Occipital lobe (tissue), 2 donors: ENCODE data around the gene PDZD7. TPM values are rescaled to one million over a fixed set of nuclear protein-coding genes. Genes with fewer than 3 reads are reported as not detected.
"Not testable (repeated sequence)": the region's sequence is repeated elsewhere in the genome, so short reads cannot be mapped to it uniquely, and the experiment has no call there.

Source experiments
- DNase-seq: peaks from one replicate; lab custom pipeline; 2025; lab: John Stamatoyannopoulos, UW
- total RNA-seq: library from RNA; depleted of rRNA; stranded (reverse); fragments of >200 nt; gene quantifications from one replicate; pipeline ENCODE4 v1.2.3, GENCODE V29; 2014

PDZD7 gene
- total RNA-seq, 1 donor from 2014 or later = 4.5 TPM

DNA sequence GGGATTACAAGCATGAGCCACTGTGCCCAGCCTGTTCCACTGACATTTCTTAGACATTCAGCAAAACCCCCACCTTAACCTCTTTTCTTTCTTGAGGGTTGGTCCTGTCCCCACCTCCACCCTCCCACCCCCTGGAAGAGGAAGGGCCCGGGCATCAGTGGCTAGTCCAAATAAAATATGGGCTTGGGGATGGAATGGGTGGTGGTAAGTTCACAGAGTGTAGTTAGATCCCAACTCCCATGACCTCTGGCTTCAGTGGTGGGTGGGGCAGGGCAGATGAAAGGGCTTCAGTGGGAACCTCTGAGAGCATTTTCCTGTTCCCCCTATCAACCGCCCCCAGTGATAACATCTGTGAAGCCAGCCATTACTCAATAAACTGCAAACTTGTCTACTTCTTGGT is 9.9 kb upstream of the PDZD7 start:
- no peak for DNase-seq

DNA sequence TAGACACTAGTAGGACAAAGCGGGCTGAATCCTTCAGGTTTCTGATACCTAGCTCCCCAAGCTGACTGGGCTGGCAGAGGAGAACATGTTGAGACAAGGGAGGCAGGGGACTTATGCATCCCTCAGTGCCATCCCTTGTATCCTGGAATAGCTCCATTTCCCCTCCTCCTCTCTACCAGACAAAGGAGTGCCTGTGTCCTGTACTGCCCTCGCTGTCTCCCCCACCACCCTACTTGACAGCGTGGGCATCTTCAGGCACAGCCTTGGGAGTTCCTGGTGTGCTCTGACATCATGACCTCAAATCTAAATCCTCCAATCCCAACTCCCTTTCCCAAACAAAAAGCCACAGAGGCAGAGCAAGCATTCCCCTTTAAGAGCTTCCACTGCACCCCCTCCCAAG is 9.1 kb upstream of the PDZD7 start:
- DNase-seq = no peak

GRCh38 chr10:101038484-101038883 is 7.6 kb upstream of the PDZD7 start:
- no peak for DNase-seq

DNA sequence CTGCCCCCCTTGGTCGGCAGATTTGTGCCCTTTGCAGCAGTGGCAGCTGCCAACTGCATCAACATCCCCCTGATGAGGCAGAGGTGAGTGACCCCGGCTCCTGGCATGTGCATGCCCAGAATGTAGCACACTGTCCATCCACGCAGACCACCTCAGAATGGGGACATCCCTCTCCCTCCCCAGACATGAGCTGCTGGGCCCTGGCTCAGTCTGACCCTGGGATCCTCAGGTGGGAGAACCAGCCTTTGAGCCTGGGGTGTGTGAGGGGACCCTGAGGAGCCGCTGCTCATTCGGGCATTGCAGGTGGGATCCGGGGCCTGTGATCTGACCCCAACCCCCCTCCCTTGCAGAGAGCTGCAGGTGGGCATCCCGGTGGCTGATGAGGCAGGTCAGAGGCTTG is 5.8 kb upstream of the PDZD7 start:
- no peak for DNase-seq

DNA sequence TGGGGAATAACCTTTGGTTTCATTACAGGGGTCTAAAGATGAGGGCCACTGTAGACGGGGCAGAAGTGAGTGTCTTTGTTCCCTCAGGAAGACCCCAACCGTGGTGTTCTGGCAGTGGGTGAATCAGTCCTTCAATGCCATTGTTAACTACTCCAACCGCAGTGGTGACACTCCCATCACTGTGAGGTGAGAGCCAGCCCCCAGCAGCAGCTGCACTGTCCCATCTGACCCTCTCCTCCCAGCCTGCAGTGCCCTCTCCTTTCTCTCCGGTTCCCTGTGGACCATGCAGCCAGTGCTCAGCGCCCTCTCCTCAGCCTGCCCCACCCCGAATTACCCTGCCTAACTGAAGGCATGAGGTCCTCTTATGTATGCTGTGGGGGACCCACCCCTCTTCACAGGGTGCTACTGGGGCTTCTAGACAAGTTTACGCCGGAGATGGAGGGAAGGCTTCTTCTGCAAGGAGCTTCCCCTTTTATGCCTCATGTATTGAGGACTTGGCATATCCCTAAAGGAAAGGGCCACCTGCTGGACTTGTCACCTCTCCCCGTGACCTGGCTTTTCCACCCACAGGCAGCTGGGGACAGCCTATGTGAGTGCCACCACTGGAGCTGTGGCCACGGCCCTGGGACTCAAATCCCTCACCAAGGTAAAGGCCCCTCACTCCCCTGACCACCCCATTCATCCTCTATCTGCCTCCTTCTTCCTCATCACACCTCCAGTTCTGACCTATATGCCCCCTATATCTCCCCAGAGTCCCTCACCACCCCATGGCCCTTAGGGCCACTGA is 5.2 kb upstream of the PDZD7 start:
- no peak for DNase-seq

GRCh38 chr10:101035314-101035713 is 4.4 kb upstream of the PDZD7 start:
- no peak for DNase-seq

- not testable (repeated sequence) for DNase-seq
These were observed 3.5 kb upstream of the PDZD7 start for GRCh38 chr10:101034404-101034803.

GRCh38 chr10:101033276-101033675 is 2.3 kb upstream of the PDZD7 start:
- DNase-seq = no peak

DNA sequence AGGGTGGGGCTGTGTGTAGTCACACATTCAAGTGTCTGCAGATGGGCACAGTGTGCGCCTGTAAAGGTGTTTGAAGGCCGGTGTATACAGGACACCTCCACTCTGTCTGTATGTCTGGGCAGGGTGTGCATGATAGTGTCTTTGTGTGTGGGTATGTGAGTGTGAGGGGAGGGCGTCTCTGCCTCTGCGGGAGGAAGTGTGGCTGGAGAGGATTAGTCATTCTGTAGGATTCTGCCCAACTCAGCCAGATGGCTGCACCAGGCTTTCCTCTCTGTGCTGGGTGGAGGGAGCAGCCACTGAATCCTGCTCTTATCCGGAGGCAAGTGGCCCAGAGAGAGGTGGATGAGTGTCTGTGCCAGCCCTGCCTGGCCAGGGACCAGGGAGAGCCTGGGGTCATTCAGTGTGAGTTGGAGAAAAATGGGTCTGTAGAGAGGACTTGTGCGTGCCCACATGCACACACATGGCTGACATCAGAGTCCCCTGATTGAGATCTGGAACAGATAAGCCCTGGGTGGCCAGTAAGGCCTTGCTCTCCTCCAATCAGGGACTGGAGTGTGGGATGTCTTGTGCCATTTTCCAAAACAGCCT is 1.8 kb upstream of the PDZD7 start:
- DNase-seq = peak; percentile 76

DNA sequence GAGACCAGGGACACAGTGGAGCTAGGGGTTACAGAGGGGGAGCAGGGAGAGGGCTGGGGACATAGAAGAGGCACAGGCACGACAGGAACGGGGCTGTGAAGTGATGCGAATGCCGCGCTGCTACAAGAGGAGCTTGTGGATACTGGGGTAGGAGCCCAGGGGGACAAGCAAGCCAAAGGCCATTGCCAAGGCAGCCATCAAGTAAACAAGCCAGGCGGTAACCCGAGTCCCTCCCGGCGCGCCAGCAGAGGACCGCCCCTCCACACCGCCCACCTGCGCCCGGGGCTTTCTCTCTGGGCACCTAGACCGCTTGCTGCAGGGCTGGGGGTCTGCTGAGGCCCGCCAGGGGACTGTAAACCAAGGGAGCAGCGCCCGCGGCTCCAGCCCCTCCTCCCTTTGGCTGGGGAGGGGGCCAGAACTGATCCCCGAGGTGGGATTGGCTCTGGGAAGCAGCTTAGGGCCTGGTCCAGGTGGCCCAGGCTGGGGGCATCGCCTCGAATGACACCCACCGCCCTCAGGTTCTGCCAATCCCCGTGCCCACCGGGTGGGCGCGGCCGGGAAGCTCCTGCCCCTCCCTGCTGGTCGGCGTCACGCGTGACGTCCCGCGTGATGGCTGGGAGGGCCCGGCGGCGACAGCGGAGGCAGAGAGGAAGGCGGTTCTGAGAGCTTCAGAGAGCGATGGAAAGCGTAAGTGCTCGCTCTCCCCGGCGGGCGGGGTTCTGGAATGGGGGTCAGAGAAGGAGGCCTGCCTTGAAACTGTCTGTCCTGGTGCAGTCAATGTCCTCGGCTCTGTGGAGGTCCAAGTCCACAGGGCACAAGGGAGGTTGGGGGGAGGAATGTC is 1.1 kb upstream of the PDZD7 start:
- peak; percentile 79 for DNase-seq

DNA sequence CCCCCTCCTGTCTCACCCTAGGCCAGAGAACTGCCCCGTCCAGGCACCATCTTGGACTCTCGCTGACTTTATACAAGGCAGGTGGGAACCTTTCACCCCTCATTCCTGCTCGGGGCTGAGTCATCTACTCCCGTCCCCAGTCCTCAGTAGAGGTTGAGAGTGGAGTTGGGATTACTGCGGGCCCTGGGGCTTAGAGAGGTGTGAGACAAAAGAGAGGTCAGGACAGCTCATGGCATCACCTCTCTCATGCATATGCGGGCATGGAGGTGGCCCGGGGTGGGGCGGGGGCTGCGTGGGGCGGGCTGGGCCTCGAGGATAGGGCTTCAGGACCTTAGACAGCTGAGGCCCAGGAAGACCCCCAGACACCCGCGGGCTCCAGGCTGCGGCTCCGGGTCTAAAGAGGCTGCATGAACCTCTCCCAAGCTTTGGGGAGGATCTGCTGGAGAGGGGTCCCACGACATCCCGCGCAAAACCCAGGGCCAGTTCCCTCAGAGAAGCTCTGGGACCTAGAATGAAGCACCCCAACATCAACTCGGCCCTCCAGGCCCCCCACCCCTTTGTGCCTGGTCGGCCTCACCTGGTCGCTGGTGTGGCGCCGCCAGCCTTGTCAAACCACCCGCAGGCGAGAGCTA is 317 bp downstream of the PDZD7 start:
- no peak for DNase-seq

DNA sequence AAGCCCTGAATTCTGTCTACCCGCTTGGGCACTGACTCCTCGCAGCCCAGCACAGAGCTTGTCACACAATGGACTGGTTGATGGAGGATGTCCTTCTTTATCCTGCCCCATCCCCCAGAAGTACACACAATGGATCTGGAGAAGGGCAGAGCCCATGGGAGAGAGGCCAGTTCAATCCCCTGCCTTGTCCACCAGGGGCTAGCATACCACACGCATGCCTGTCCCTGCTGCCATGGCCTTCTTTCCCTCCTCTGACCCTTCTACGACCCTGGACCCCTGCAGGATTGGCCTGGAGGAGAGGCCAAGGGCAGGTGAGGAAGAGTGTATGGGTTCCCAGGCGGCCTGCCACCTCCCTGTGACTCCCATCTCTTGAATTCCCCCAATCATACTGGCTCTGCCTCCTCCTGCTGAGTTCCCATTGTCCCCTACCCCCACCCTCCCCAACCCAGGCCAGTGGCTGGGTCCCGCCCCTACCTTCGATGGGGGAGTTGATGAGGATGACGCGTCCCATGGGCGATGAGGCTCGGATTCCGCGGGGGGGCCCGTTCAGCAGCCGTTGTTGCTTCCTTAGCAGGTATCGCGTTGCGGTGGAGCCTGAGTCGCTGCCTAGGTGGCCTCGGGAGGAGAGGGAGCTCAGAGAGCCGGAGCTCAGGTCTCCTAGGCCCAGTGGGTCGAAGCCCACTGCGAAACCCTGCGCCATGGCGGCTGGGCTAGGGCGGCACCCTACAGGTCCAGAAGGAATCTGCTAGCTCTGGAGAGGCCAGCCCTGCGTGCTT is 1.2 kb downstream of the PDZD7 start:
- no peak for DNase-seq

DNA sequence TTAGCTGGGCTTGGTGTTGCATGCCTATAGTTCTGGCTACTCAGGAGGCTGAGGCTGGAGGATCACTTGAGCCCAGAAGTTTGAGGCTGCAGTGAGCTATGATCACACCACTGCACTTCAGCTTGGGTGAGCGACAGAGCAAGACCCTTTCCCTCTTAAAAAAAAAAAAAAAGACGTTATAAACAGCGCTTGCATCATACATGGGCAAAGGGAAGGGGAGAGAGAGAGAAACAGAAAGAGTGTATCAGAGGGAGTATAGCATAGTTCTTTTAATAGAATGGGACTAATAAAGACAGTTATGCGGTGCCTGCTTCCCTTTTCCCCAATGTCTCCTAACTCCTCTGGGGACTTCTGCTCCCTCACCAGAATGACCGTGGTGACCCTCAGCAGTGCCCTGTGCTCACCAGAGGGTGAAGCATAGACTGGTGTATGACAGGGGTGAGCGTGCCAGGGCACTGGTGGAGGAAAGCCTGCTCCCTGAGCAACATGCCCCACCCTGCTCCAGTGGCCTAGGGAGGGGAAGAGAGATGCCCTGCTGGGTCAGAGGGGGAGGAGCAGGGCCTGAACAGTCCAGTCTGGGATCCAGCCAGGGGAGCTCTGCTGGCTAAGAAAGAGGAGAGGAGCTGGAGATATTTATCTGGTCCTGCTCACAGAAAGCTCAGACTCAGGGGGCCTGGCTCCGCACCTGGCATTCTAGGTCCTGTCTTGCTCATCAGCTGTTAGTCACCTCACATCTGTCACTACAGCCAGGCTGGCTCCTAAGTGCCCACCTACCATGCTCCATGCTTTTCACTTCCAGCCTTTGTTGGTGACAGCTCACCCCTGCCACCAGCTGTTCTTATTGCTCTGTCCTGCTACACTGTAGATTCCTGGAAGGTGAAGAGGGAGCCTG is 2.2 kb downstream of the PDZD7 start:
- no peak for DNase-seq

DNA sequence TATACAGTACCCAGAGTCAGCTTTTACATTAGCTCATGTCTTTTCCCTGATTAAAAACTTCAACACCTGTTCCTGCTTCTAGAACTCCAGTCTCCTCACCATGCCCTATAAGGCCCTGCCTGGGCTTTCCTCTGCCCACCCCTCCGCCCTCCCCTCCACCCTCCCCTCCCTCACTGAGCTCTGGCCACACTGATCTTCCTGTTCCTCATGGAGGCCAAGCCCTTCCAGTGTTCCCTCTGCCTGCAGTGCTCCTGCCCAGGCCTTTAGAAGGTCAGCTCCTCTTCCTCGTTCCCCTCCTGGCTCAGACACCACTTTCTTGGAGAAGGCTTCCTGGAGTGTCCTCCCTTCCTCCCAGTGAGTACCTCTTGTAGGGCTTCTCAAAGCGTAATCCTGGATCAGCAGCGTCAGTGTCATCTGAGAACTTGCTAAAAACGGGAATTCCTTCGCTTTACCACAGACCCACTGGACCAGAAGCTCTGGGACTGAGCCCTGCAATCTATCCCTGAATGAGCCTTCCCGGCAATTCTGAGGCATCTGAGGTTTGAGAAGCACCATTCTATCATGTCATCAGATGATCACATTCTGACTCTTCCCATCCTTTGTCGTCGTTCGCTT is 3.7 kb downstream of the PDZD7 start:
- DNase-seq = no peak

DNA sequence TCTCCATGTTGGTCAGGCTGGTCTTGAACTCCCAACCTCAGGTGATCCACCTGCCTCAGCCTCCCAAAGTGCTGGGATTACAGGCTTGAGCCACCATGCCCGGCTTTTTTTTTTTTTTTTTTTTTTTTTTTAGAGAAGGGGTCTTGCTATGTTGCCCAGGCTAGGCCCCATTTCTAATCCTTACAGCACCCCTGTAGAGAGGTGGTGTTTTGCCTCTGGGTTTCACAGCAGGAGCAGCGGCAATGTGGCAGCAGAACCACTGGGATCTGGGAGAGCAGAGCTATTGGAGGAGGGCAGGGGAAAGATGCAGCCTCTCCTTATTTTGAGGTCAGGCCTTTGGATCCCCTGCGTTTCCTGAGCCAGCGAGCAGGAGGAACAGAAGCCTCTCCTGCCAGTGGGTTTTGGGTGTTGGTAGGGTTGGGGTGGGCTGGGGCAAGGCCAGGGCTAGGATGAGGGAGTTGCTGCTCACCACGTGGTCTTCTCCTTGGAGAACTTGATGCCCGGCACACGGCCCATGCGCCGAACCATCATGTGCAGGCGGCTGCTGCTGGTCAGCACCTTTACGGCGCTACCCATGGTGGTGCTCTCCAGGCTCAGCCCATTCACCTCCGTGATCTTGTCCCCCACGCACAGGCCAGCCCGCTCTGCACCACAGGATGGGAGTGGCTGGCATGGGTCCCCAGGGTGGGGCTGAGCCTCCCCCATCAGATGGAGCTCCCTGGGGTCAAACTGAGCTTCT is 7.8 kb downstream of the PDZD7 start:
- DNase-seq = no peak

GRCh38 chr10:101021692-101022251 is 9.2 kb downstream of the PDZD7 start:
- no peak for DNase-seq

DNA sequence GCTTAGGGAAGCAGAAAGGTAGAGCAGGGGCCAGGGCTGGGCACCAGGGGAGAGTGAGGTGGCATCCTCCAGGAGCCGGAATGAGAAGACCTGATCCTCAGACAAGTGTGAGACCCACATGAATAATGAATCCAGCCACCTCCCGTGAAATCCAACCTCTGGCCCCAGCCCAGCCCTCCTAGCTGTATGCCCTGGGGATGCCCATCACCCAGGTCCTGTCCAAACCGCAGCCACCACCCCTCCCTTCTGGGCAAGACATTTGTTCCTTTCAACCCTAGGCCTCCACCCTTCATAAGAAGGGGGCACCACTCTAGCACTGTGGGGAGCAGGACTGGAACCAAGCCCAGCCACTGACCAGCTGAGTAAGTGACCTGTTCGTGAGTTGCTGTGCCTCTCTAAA is 9.7 kb downstream of the PDZD7 start:
- DNase-seq = no peak

- no peak for DNase-seq
These were observed 10.4 kb downstream of the PDZD7 start for GRCh38 chr10:101020427-101021075.
